ENCODE measurements around the gene KCNJ6. TPM values are rescaled to one million over a fixed set of nuclear protein-coding genes. Genes with fewer than 3 reads are reported as not detected.

KCNJ6 gene
- polyA plus RNA-seq, 1 of the 3 experiments (the other 2 are of a cell fraction), result not detected

DNA sequence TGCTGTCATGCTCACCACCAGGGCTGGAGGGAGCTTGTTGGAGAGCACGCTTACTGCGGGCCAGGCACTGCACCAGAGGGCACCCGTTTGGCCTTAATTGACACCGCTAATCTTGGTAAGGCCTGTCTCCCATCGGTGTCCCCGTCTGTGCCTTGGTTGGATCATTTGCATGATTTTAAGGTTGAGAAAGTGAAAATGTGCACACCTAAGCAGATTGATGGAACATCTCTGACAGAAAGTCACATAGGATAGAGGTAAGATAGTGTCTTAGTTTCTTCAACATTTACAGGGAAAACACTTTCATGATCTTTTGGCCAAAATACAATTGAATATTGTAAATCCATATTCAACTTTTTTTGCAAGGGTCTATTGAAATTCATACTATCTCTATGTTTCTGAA, 255.5 kb downstream of the KCNJ6 start:
- no peaks in the 10 kb centered on the region for H3K79me2 ChIP-seq (ENCODE audit: insufficient read depth)
- no peaks in the 10 kb centered on the region for H3K9me3 ChIP-seq
- no peak overlapping the region for H3K4me3 ChIP-seq (ENCODE audit: low read depth in 2 of 2, low read length in 1 of 2)
- no peaks in the 10 kb centered on the region for H3K36me3 ChIP-seq (replicated peaks in 1 of 2; ENCODE audit: control insufficient read depth in 1 of 2, insufficient read depth in 2 of 2, low read length in 1 of 2)
- 68% methylated on average over 6 of the region's 6 CpGs for WGBS (ENCODE audit: low lambda C conversion rate)
- H4K20me1 ChIP-seq (ENCODE audit: insufficient read depth), result no peaks in the 10 kb centered on the region
- no peaks in the 10 kb centered on the region for H3K9me2 ChIP-seq
- H3K4me1 ChIP-seq (ENCODE audit: control insufficient read depth in 1 of 2, insufficient read depth in 2 of 2, low read depth in 1 of 2, low read length in 1 of 2), result no peaks in the 10 kb centered on the region
- no peak overlapping the region for H3K4me2 ChIP-seq
- no peak overlapping the region for H3K9ac ChIP-seq
- DNase-seq, result no peak
- H2AFZ ChIP-seq (ENCODE audit: low read depth), result no peak overlapping the region
- POLR2A ChIA-PET, result no interaction called here
- CTCF ChIA-PET, result interaction anchor here (1.3 kb wide), 1 partner anchor 14 kb away, joined by 6 read pairs; no protein-coding TSS in a partner anchor
- H3K27me3 ChIP-seq (ENCODE audit: insufficient read depth), result peaks cover 9% of the 10 kb centered on the region; the same call in 1 of the 2 replicates
- TF ChIP-seq GABPA (IDR thresholded peaks at IDR 0.05; ENCODE audit: low read depth) (no peak), RAD21 (IDR thresholded peaks at IDR 0.05; ENCODE audit: low read length) (no peak), MEF2A (IDR thresholded peaks at IDR 0.05; ENCODE audit: borderline replicate concordance, low read depth) (no peak), EZH2phosphoT487 (IDR thresholded peaks at IDR 0.05; ENCODE audit: borderline replicate concordance, low read depth) (no peak), FOXJ3 (CRISPR knock-in tag; IDR thresholded peaks at IDR 0.05) (no peak), ELF1 (IDR thresholded peaks at IDR 0.05) (no peak), JUND (IDR thresholded peaks at IDR 0.05) (no peak), RCOR1 (IDR thresholded peaks at IDR 0.05; ENCODE audit: low read length) (no peak), CTCF (IDR thresholded peaks at IDR 0.05) (no peak), FOSL2 (IDR thresholded peaks at IDR 0.05; ENCODE audit: borderline replicate concordance, low read depth) (no peak), RXRA (IDR thresholded peaks at IDR 0.05; ENCODE audit: borderline replicate concordance, low read depth) (no peak), MAX (IDR thresholded peaks at IDR 0.05; ENCODE audit: low read depth) (no peak), RFX5 (IDR thresholded peaks at IDR 0.05; ENCODE audit: low read length) (no peak), SIN3A (IDR thresholded peaks at IDR 0.05; ENCODE audit: borderline replicate concordance, low read depth, low read length) (no peak), TCF12 (IDR thresholded peaks at IDR 0.05) (no peak), POLR2AphosphoS5 (IDR thresholded peaks at IDR 0.05; ENCODE audit: low read depth, low read length) (no peak), MXI1 (IDR thresholded peaks at IDR 0.05; ENCODE audit: low read depth, low read length) (no peak), USF2 (IDR thresholded peaks at IDR 0.05; ENCODE audit: borderline replicate concordance, low read depth, low read length) (no peak)
- TF ChIP-seq, protein P1, sequence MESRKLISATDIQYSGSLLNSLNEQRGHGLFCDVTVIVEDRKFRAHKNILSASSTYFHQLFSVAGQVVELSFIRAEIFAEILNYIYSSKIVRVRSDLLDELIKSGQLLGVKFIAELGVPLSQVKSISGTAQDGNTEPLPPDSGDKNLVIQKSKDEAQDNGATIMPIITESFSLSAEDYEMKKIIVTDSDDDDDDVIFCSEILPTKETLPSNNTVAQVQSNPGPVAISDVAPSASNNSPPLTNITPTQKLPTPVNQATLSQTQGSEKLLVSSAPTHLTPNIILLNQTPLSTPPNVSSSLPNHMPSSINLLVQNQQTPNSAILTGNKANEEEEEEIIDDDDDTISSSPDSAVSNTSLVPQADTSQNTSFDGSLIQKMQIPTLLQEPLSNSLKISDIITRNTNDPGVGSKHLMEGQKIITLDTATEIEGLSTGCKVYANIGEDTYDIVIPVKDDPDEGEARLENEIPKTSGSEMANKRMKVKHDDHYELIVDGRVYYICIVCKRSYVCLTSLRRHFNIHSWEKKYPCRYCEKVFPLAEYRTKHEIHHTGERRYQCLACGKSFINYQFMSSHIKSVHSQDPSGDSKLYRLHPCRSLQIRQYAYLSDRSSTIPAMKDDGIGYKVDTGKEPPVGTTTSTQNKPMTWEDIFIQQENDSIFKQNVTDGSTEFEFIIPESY (IDR thresholded peaks at IDR 0.05; ENCODE audit: borderline replicate concordance, low read depth), result no peak
- TF ChIP-seq, protein P2, sequence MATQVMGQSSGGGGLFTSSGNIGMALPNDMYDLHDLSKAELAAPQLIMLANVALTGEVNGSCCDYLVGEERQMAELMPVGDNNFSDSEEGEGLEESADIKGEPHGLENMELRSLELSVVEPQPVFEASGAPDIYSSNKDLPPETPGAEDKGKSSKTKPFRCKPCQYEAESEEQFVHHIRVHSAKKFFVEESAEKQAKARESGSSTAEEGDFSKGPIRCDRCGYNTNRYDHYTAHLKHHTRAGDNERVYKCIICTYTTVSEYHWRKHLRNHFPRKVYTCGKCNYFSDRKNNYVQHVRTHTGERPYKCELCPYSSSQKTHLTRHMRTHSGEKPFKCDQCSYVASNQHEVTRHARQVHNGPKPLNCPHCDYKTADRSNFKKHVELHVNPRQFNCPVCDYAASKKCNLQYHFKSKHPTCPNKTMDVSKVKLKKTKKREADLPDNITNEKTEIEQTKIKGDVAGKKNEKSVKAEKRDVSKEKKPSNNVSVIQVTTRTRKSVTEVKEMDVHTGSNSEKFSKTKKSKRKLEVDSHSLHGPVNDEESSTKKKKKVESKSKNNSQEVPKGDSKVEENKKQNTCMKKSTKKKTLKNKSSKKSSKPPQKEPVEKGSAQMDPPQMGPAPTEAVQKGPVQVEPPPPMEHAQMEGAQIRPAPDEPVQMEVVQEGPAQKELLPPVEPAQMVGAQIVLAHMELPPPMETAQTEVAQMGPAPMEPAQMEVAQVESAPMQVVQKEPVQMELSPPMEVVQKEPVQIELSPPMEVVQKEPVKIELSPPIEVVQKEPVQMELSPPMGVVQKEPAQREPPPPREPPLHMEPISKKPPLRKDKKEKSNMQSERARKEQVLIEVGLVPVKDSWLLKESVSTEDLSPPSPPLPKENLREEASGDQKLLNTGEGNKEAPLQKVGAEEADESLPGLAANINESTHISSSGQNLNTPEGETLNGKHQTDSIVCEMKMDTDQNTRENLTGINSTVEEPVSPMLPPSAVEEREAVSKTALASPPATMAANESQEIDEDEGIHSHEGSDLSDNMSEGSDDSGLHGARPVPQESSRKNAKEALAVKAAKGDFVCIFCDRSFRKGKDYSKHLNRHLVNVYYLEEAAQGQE (IDR thresholded peaks at IDR 0.05; ENCODE audit: low read depth, low read length), result no peak
- H3F3A ChIP-seq (replicated peaks; ENCODE audit: insufficient read depth), result no peaks in the 10 kb centered on the region
- no peak overlapping the region for H3K27ac ChIP-seq (ENCODE audit: low read depth in 2 of 2, low read length in 1 of 2)
